Stimulated activated CD8-positive, alpha-beta memory T cell treated with anti-CD3 and anti-CD28 coated beads, Interleukin-7, amount 100 ng/mL, for 24 hours (primary cell): Measurements from ENCODE around the gene DNAAF3.

ENCODE experiments used
- DNase-seq: peaks from one replicate; pipeline ENCODE4 v3.0.0-alpha.2; 2020; ENCODE audit warnings: low read depth

The DNAAF3 gene

DNA sequence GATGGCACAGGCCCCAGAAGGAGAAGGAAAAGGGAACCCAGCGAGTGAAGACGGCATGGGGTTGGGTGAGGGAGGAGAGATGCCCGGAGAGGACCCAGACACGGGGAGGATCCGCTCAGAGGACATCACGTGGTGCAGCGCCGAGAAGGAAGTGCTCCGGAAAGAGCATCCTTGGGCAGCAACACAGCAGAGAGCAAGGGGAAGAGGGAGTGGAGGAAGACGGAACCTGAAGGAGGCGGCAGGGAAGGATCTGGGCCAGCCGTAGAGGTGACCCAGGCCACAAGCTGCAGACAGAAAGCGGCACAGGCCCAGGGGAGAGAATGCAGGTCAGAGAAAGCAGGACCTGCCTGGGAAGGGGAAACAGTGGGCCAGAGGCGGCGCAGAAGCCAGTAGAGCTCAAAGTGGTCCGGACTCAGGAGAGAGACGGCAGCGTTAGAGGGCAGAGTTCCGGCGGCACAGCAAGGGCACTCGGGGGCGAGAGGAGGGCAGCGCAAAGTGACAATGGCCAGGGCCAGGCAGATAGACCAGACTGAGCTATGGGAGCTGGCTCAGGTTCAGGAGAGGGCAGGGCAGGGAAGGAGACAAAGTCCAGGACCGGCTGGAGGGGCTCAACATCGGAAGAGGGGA is 50.1 kb downstream of the DNAAF3 start:
- DNase-seq = peak; percentile 21

DNA sequence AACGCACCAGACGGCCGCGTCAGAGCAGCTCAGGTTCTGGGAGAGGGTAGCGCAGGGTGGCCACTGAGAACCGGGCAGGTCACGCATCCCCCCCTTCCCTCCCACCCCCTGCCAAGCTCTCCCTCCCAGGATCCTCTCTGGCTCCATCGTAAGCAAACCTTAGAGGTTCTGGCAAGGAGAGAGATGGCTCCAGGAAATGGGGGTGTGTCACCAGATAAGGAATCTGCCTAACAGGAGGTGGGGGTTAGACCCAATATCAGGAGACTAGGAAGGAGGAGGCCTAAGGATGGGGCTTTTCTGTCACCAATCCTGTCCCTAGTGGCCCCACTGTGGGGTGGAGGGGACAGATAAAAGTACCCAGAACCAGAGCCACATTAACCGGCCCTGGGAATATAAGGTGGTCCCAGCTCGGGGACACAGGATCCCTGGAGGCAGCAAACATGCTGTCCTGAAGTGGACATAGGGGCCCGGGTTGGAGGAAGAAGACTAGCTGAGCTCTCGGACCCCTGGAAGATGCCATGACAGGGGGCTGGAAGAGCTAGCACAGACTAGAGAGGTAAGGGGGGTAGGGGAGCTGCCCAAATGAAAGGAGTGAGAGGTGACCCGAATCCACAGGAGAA is 50.9 kb downstream of the DNAAF3 start:
- DNase-seq = no peak

DNA sequence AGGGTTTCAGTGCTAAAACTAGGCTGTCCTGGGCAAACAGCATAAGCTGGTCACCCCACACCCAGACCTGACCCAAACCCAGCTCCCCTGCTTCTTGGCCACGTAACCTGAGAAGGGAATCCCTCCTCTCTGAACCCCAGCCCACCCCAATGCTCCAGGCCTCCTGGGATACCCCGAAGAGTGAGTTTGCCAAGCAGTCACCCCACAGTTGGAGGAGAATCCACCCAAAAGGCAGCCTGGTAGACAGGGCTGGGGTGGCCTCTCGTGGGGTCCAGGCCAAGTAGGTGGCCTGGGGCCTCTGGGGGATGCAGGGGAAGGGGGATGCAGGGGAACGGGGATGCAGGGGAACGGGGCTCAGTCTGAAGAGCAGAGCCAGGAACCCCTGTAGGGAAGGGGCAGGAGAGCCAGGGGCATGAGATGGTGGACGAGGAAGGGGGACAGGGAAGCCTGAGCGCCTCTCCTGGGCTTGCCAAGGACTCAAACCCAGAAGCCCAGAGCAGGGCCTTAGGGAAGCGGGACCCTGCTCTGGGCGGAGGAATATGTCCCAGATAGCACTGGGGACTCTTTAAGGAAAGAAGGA is 51.8 kb downstream of the DNAAF3 start:
- no peak for DNase-seq

DNA sequence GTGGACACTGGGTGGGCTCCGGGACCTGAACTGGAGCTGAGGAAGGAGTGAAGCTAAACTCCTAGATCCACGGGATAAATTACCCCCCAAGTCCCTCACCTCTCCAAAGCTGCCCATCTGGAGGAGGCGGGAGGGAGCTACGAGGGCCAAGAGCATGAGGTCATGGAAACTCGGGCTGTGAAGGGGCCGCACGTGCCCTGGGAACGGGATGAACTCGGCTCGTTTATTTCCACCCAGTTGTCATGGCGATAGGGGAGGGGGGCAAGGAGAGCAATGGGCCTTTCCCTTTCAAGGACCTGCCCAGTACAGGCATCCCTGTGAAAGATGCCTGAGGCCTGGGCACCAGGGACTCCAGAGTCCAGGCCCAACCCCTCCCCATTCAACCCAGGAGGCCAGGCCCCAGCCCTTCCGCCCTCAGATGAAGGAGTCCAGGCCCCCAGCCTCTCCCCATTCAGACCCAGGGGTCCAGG is 52.8 kb downstream of the DNAAF3 start:
- DNase-seq = no peak

DNA sequence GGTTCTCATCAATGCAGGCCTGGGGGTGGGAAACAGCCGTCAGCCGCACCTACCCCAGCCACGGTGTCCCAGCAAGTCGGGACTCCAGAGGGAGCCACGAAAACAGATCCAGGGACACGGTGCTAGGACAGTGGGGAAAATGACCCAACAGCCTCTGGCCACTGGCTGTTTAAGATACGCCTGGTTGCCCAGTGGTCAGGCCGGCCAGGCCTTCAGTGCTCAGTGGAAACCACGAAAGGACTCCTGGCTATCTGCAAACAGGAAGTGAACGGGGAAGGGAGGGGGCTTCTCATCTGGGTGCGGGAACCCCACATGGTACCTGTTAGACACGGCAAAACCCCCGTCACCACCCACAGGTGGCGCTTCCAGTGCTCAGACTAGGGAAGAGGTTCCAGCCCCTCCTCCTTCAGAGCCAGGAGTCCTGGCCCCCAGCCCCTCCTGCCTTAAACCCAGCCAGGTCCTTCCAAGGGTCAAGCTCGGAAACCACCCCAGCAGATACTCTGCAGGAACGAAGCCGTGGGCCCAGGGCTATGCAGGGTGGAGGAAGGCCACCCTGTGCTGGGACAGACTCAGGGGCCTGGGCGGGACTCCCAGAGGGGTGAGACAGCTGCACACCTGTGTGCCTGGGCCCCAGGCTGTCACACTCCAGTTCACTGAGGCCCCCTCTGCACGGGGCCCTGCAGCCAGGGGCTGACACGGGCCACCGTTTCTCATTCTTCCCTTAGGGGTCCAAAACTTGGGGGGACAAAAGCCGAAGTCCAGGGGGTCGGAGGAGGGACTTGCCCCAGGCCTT is 53.4 kb downstream of the DNAAF3 start:
- no peak for DNase-seq

DNA sequence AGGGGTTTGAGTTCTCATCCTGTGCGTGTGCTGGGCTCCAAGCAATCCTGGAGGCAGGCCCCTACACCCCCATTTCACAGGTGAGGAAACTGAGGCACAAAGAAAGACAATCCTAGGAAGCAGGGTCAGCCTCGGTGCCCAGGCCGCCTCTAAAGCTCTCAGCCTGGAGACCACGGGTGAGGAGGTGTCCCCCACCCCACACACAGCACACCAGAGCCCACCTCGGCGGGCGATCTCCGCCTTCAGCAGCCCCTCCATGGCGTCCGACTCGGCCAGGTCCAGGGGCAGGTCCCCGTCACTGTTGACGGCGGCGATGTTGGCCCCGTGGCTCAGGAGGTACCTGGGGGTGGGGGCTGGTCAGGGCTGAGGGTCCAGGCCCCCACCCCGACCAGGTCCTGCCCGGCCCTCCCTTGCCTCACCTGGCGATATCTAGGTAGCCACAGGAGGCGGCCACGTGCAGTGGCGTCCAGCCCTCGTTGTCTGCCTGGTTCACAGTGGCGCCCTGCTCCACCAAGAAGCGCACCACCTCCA is 54.1 kb downstream of the DNAAF3 start:
- no peak for DNase-seq

DNA sequence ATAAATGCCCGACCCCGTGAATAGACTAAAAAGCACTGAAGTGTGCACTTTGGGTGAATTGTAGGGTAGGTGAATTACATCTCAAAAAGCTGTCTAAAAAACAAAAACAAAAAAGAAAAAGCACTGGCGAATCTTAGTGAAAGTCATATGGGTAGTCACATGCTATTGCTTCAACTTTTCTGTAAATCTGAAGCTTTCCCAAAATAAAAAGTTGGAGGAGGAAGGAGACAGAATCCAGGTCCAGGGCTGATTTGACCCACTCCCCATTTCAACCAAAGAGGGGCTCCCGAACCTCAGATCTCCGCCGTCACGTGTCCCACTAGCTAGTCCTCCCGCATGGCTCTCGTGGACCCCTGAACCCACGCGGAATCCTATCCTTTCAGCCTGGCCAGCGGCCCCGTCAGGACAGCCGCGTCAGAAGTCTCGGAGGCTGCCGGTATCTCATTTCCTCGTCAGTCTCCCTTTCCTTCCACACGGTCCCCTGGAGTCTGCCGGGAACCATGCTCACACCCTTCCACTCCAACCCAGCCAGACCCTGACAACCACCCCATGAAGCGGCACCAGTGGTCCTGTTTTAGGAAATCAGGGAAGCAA is 55.1 kb downstream of the DNAAF3 start:
- no peak for DNase-seq

DNA sequence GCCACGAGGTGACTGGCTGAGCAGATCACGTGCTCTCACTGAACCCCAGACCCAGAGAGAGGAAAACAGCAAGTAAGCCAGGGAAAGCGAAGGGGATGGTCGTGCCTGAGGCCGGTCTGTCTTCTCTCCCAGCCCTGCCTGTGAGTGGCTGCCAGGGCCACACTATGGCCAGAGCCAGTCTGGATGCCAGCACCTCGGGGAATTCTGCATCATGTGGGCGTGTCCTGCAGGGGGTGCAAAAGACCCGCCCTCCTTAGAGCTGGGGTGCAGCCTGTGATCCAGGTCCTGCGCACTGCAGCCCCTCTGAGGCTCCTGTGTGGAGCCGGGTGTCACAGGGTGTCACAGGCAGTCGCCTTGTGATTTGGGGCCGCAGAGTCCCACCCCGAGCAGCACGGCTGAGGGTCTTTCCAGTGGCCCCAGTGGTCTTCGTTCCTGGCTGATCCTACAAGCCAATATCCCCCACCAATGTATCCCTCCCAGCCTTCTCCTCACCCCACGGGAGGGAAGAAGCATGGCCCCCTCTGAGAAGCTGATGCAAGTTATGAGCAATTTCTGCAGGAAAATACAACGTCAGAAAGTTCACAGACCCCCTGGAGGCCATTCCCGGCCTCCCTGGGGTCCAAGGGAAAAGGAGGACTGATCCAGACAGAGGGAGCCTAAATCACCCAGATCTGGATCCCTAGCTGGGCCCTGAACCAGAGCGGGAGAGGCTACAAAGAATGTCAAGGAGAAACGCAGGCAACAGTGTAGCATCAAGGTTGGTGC is 56.7 kb downstream of the DNAAF3 start:
- DNase-seq = no peak
